Coronary artery (tissue), 2 donors: ENCODE measurements around the gene PGR.

Experiments
- DNase-seq: peaks from one replicate; pipeline ENCODE4 v3.0.0-alpha.2; 2017; ENCODE audit warnings: low spot score
- H3K27ac ChIP-seq, 2 donors: fragments of 200-600 bp; sonication (generic); one replicate each; pipeline ENCODE4 v1.5.1; 2016 to 2019
- H3K4me3 ChIP-seq: fragments of 200-600 bp; sonication (generic); 2 replicates; pipeline ENCODE4 v1.5.1; 2016; ENCODE audit warnings: mild to moderate bottlenecking, moderate library complexity
- TF ChIP-seq, protein P1 (sequence below): fragments of 200-600 bp; sonication (generic); IDR thresholded peaks from one replicate; pipeline ENCODE4 v1.5.1; 2019; ENCODE audit warnings: antibody characterized with exemption

PGR gene

DNA sequence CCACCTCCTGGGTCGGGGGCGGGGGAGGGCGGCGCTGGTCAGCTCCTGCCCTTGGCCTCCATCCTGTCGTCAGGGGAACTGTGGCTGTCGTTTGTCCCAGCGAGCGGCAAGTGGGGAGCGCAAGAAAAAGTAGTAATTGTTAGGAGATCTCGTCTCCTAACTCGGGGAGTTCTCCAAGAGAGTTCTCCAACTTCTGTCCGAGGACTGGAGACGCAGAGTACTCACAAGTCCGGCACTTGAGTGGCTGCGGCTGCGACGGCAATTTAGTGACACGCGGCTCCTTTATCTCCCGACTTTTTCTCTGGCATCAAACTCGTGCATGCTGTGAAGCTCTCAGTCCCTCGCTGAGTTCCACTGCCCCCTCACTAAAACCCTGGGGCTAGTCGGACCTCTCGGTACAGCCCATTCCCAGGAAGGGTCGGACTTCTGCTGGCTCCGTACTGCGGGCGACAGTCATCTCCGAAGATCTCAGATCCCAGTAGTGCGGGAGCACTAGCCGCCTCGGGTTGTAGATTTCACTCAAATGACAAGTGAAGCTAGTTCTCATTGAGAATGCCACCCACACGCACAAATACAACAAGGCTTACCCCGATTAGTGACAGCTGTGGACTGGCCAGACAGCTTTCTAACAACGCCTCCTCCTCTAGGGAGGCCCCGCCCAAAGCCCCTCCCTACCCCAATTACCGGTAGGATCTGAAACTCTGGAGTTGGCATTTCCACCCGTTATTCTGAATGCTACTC, at the start of gene PGR:
Gene PGR (minus strand): TSS at position 611 of the 741 bp plus-strand sequence. CDS start 743 bp downstream, outside the sequence.
- DNase-seq = peak; percentile 73
- peak within 1 kb of the TSS; percentile 78 for H3K4me3 ChIP-seq
- TF ChIP-seq, protein P1, sequence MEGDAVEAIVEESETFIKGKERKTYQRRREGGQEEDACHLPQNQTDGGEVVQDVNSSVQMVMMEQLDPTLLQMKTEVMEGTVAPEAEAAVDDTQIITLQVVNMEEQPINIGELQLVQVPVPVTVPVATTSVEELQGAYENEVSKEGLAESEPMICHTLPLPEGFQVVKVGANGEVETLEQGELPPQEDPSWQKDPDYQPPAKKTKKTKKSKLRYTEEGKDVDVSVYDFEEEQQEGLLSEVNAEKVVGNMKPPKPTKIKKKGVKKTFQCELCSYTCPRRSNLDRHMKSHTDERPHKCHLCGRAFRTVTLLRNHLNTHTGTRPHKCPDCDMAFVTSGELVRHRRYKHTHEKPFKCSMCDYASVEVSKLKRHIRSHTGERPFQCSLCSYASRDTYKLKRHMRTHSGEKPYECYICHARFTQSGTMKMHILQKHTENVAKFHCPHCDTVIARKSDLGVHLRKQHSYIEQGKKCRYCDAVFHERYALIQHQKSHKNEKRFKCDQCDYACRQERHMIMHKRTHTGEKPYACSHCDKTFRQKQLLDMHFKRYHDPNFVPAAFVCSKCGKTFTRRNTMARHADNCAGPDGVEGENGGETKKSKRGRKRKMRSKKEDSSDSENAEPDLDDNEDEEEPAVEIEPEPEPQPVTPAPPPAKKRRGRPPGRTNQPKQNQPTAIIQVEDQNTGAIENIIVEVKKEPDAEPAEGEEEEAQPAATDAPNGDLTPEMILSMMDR = no peak
- H3K27ac ChIP-seq = peak within 1 kb of the TSS; percentile 91 to 93

DNA sequence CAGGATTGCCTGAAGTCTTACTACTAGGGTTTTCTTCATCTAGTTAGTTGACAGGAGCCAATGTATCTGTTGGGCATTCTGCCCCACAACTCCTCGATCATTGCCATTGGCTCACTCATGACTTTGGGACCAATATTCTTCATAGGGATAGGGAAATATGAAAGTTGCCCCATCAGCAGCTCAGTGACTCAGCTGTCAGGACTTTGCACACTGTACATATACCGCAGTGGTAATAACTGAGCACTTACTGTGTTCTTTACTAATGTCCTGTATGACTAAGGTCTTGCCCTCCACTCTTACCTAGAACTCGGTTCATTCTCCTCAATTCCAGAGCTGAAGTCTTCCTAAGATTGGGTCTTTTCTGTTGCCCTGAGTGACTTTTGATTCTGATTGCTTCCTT, 46.8 kb upstream of the PGR start:
- Histone ChIP-seq H3K27ac (no peak overlapping the region), H3K4me3 (no peak overlapping the region)
- TF ChIP-seq, protein P1 = no peak
- no peak for DNase-seq

DNA sequence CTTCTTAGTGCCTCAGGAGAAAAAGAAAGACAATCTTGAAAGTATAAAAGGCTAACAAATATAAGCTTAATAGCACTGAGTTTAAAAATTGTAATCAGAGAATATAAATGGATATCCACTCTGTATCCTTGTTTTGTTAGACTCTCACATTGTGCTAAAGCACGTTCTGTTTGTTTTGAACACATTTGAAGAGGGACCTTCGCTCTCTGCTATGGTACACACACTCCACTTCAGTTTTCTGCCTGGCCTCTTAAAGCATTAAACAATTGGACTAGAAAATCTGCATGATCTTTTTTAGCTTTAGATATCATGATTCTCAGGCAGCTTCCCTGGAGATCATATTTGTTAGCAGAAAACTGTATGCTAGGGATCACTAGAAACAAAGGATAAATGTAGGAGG, 40.3 kb upstream of the PGR start:
- TF ChIP-seq, protein P1 = no peak
- Histone ChIP-seq H3K27ac (no peak overlapping the region), H3K4me3 (no peak overlapping the region)
- no peak for DNase-seq

DNA sequence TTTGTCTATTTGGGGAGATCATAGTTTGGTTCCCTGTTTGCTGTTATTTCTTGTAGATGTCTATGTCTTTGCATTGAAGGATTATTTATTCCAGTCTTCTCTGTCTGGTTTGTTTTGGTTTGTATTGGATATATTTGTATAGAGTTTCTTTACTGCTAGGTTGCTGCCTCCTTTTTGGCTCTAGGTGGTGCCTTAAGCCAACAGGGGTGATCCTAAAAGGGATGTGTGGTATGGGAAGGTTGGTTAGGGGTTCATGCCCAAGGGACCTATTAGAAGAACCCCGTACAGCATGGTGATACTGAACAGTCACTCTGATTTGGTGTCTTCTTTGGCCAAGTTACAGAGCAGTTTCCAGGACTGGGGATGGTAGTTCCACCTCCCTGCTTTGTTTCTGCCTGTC, 36.4 kb upstream of the PGR start:
- DNase-seq = no peak
- no peak overlapping the region for H3K4me3 ChIP-seq
- H3K27ac ChIP-seq = no peak overlapping the region
- TF ChIP-seq, protein P1 = no peak

DNA sequence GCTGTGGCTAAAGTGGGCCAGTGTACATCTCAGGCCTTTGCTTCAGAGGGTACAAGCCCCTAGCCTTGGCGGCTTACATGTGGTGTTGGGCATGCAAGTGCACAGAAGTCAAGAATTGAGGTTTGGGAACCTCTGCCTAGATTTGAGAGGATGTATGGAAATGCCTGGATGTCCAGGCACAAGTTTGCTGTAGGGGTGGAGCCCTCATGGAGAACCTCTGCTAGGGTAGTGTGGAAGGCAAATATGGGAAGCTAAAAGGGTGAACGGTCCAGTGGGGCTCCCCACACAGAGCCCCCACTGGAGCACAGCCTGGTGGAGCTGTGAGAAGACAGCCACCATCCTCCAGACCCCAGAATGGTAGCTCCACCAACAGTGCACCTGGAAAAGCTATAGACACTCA, 28.5 kb upstream of the PGR start:
- no peak overlapping the region for H3K4me3 ChIP-seq
- TF ChIP-seq, protein P1 = no peak
- DNase-seq = no peak
- no peak overlapping the region for H3K27ac ChIP-seq

DNA sequence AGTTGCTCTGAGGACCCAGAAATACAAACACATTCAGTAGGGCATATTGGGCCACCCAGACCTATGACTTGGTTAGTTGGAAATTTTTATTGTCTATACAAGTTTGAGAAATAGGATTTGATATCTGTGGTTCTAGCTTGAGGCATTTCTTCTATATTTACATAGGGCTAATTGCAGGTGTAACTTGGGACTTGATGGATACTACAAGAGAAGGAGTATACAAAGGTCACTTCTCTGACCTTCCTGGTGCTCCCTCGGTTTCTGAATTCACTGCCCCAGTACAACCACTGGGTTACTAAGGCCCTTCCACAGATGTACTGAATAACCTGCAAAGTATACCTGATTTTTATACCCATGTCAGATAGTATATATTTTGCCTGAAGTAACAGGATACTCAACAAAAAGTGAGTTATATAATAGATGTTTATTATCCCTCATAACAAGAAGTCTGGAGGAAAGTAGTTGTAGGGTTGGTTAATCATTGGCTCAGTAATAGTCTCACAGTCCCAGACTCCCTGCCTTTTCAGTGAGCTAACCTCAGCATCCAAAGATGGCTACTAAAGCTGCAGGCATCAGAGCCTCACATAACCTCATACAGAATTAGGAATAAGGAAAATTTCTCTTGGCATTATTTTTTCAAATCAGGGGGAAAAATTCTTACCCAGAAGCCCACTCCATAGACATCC, 8.8 kb upstream of the PGR start:
- H3K27ac ChIP-seq = no peak overlapping the region
- TF ChIP-seq, protein P1 = no peak
- DNase-seq = no peak
- H3K4me3 ChIP-seq = no peak overlapping the region

DNA sequence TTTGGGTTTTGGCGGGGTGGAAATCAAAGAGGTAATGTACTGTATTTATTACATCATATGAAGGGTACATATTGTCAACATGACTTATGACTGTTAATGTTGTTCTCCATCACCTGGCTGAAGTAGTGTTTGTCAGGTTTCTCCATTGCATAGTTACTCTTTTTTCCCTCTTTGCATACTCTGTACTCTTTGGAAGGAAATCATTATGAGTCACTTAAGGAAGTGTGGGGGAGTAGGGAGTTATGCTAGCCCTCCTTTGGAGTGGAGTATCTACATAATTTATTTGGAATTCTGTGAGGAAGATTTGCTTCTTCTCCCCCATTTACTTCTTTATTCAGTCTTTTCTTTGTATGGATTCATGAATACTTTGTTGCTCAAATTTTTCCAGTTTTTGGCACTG, 3.6 kb upstream of the PGR start:
- TF ChIP-seq, protein P1 = no peak
- no peak for DNase-seq
- Histone ChIP-seq H3K4me3 (no peak overlapping the region), H3K27ac (no peak overlapping the region)
